Left kidney (tissue), 8 donors: ENCODE measurements around the gene GPR141. TPM values are rescaled to one million over a fixed set of nuclear protein-coding genes. Genes with fewer than 3 reads are reported as not detected.

Source experiments
- DNase-seq: peaks from one replicate; pipeline ENCODE4 v3.0.0-alpha.2; 2013
- long read RNA-seq, 8 donors: transcript quantifications; one replicate each; lab custom pipeline, GENCODE V29; 2026
- polyA plus RNA-seq: library from polyadenylated mRNA; unstranded; fragments of 120-200 nt; gene quantifications from one replicate; pipeline ENCODE4 v1.2.1, GENCODE V29; 2013; ENCODE audit not compliant: insufficient read length

GPR141 gene, protein sequence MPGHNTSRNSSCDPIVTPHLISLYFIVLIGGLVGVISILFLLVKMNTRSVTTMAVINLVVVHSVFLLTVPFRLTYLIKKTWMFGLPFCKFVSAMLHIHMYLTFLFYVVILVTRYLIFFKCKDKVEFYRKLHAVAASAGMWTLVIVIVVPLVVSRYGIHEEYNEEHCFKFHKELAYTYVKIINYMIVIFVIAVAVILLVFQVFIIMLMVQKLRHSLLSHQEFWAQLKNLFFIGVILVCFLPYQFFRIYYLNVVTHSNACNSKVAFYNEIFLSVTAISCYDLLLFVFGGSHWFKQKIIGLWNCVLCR
- not detected for polyA plus RNA-seq
- long read RNA-seq, donor 1, result 0 reads
- long read RNA-seq, donor 2, result 0 reads
- long read RNA-seq, donor 3, result 0 reads
- long read RNA-seq, donor 4, result 0 reads
- long read RNA-seq, donor 5, result 0 reads
- long read RNA-seq, donor 6, result 0 reads
- long read RNA-seq, donor 7, result 0 reads
- long read RNA-seq, donor 8, result 0 reads

GRCh38 chr7:37683246-37684120, at the start of gene GPR141:
Gene GPR141, plus strand, starts transcription at chr7:37683766. Its CDS starts 56,628 bp downstream, at chr7:37740394.
- DNase-seq, result peak; percentile 28

- DNase-seq, result no peak
These were observed 48.2 kb upstream of the GPR141 start for GRCh38 chr7:37635346-37635745.

GRCh38 chr7:37642028-37642540, 41.5 kb upstream of the GPR141 start:
- no peak for DNase-seq

- peak; percentile 11 for DNase-seq
These were observed 39.7 kb upstream of the GPR141 start for GRCh38 chr7:37643876-37644275.

GRCh38 chr7:37645282-37646050, 38.1 kb upstream of the GPR141 start:
- DNase-seq, result no peak

GRCh38 chr7:37656913-37657530, 26.5 kb upstream of the GPR141 start:
- DNase-seq, result no peak

GRCh38 chr7:37657816-37658215, 25.8 kb upstream of the GPR141 start:
- no peak for DNase-seq

- no peak for DNase-seq
These were observed 23.5 kb upstream of the GPR141 start for GRCh38 chr7:37659971-37660565.

DNA sequence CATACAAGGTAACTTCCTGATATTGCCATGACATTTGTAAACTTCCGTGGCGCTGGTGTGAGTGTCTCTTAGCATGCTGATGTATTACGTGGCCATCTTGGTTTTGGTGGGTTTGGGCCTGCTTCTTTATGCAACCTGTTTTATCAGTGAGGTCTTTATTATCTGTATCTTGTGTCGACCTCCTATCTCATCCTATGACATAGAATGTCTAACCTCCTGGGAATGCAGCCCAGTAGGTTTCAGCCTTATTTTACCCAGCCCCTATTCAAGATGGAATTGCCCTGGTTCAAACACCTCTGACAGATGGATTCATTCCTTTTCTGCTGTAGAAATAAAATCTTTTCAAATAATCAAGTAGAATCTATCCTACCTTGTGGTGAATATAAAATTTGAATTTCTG, 23.0 kb upstream of the GPR141 start:
- no peak for DNase-seq

DNA sequence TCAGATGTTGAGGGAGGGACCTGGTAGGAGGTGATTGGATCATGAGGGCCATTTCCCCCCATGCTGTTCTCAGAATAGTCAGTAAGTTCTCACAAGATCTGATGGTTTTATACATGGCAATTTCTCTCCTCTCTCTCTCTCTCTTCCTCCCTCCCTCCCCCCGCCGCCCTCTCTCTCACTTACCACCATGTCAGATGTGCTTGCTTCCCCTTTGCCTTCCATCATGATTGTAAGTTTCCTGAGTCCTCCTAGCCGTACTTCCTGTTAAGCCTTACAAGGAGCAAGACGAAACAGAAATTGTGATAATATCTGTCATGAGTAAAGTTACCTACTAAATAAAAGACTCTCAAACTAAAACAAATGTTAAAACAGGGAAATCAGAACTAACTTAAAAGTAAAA, 19.9 kb upstream of the GPR141 start:
- DNase-seq, result no peak

DNA sequence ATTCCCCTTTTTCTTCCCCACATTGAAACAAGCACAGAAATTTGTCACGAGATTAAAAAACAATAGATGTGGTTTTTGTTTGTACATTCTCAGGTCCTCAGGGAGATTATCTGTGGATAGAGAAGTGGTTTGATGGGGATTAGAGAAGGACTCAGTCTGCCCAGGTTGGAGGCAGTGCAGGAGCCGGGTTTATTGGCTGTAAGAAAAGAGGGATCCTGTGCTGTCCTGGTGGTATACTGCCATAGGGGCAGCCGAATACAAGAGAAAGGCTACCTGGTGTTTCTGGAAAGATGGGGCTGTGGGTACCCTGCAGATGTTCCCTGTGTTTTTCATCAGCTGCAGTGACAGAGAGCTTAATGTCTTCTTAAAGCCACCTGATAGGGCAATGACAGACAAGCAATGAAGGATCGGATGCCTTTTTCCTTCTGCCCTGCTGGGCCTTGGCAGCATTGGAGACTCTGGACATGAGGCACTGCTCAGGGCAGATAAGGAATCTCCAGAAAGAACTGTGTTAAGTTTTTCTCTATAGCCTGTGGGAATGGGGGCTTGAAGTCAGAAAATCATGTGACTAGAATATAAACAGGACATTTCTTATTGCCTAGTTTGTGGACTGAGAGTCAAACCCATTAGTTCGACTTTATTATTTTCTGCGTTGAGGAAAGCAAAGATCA, 18.1 kb upstream of the GPR141 start:
- DNase-seq, result no peak

- no peak for DNase-seq
These were observed 17.4 kb upstream of the GPR141 start for GRCh38 chr7:37666026-37666799.

- no peak for DNase-seq
These were observed 13.7 kb upstream of the GPR141 start for GRCh38 chr7:37669818-37670217.

GRCh38 chr7:37670436-37670835, 13.1 kb upstream of the GPR141 start:
- no peak for DNase-seq

DNA sequence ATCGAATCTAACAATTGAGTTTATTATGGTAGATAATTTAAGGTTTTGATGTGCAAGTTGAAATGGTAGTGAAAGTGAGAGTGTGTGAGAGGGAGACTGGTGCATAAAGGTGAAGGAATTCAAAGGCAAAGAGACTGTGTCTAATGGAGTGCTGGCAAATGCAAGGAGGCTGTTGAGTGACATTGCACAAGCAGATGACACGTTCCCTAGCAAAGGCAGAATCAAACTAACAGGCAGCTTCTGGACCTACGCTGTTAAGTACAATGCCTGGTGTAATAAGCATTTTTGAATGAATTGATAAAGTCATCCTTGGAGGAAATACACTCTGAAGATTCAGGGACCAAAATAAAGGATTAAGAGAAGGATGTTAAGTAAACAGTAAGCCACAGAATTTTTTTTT, 11.7 kb upstream of the GPR141 start:
- DNase-seq, result no peak

- no peak for DNase-seq
These were observed 10.6 kb upstream of the GPR141 start for GRCh38 chr7:37672926-37673325.

DNA sequence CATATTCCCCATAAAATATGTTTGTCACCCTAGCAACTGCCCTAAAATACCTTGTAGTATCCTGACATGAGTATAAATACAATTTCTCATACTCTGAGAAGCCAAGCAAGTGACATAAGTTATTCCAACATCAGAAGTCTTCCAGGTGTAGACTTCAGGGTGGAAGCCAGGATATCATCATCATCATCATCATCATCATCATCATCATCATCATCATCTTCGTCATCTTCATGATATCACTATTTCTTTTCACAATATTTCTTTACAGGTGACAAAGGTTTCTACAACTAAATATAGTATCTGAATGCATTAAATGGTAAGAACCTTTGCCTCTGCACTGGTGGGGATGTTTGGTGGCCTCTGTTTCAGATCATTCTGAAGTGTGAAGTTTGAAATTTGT, 10.0 kb upstream of the GPR141 start:
- DNase-seq, result no peak

- DNase-seq, result no peak
These were observed 9.0 kb upstream of the GPR141 start for GRCh38 chr7:37674531-37674930.

DNA sequence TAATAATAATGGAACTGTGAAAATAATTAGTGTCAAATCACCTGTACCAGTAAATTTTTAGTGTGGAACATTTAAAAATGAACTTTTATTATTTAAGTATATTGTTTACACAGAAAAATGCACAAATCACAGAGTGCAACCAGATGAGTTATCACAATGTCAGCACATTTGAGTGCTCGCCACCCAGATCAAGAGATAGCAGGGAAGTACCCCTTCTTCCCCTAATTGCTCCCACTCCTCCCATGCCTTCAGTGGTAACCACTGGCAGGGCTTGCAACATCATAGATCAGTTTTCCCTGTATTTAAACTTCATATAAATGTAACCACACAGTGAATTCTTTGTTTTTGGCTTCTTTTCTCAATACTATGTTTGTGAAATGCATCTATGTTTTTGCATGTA, 7.8 kb upstream of the GPR141 start:
- no peak for DNase-seq

GRCh38 chr7:37684927-37685326, 1.4 kb downstream of the GPR141 start:
- no peak for DNase-seq
